HG03103 (cell line): ENCODE data around the gene NXT1.

ENCODE experiments used
- ATAC-seq: cut with Tn5 transposase; IDR thresholded peaks from one replicate; pipeline ENCODE4 v1.9.1; 2021; ENCODE audit warnings: low read depth; ENCODE audit not compliant: unreplicated experiment

The NXT1 gene

DNA sequence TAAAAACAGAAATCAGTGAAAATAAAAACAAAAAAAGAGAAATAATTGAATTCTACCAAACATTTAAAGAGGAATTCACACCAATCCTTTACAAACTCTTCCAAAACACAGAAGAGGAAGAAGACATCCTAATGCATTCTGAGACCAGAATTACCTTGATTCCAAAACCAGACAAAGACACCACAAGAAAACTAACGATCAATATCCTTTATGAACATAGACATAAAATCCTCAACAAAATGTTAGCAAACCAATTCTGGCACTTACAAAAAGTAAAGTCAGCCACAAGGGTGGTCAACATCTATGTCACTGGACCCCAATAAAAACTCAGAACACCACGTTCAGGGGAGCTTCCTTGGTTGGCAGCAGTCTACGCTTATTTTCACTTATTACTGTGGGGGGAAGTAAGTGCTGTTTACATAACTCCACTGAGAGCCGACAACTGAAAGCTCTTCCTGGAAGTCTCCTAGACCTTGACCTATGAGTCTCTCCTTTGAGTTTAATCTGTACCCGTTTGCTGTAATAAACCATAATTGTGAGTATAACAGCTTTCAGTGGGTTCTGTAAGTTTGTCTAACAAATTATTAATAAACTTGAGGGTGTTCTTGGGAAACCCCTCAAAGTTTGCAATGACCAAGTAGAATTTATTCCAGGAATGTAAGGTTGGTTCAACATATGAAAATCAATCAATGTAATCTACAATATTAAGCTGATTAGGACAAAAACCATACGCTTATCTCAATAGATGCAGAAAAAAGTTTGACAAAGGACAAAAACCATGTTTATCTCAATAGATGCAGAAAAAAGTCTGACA lies 35.9 kb downstream of the NXT1 start:
- no peak for ATAC-seq

DNA sequence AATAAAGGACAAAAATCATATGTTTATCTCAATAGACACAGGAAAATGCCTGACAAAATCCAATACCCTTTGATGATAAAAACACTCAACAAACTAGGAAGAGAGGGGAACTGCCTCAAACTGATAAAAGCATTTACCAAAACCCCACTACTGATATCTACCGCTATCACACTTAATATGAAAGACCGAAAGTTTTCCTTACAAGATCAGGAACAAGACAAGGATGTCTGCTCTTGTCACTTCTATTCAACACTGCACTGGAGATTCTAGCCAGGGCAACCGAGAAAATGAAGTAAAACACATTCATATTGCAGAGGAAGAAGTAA lies 36.5 kb downstream of the NXT1 start:
- no peak for ATAC-seq

DNA sequence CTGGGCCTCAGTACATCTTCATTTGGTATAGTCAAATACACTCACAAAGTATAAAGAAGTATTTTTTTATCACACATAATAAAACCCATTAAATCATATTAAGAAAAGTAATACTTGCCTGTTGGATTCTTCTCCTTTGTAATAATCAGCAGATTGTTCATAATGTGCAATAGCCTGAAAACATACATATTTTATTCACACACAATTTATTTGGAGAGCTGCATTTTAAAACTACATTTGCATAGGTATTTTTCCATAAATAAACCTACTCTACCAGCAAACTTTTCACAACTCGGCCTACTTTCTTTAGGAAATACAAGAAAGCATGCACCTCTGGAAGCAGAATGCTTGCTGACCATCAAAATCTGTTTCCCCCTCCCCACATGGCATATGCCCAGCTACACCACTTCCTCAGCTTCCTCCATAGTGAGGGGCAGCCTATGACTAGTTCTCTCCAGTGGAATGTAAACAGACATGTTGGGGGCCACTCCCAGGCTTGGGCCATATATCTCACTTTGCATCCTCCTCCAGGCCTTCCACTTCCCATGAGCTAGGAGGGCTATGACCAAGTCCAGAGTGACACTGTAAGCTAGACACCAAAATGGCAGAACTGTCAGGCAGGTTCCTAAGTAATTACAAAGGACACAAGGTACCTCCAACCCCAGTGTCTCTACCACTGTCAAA lies 39.6 kb downstream of the NXT1 start:
- ATAC-seq = no peak

GRCh38 chr20:23391707-23392310 lies 41.2 kb downstream of the NXT1 start:
- no peak for ATAC-seq

- no peak for ATAC-seq
Observed at GRCh38 chr20:23393996-23394775, 43.6 kb downstream of the NXT1 start.

DNA sequence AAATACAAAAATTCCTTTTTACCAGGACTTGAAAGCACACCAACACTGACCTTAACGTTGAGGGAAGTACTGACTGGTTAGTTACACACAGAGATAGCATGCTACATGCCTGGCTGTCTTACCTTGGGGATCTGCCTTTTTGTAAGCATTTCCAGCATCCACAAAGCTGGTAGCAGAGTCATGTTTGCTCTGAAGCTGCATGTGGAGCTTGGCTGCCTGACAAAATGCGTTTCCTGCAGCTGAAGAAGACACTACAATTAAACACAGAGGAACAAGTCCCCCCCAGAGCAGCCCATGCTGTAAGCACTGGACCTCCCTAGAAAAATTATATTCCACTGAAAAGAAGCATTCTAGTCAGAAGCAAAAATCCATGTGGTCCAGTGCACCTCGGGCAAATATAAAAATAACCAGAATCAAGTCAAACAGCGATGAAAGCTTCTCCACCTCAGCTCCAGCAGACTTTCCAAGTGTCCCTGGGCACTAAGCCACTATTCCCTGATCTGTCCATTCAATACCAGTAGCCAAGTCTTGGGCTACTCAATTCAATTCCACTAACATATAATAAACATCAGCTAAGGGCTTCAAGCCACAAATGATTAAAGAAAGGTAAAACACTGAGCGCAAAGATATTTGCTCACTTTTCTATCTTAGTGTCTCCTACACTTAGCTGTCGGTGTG lies 46.5 kb downstream of the NXT1 start:
- ATAC-seq = no peak

GRCh38 chr20:23397961-23398360 lies 47.4 kb downstream of the NXT1 start:
- ATAC-seq = no peak

GRCh38 chr20:23399568-23400241 lies 49.1 kb downstream of the NXT1 start:
- ATAC-seq = no peak

DNA sequence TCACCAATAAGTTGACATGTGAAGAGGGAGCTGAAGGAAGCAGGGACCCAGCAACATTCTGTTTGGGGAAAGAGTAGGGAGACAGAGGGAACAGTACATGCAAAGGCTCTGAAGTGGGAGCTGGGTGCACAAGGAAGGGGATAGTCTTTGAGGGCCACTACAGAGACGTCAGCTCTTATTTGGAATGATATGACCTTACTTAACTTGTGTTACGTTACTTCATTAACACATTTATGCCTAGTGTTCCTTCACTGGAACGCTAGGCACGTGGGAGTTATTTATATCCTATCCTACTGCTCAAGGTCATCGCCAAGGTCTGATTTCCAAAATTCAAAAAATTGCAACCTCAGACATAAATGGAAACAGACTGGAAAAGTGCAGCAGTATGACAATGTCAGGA lies 50.5 kb downstream of the NXT1 start:
- ATAC-seq = no peak

DNA sequence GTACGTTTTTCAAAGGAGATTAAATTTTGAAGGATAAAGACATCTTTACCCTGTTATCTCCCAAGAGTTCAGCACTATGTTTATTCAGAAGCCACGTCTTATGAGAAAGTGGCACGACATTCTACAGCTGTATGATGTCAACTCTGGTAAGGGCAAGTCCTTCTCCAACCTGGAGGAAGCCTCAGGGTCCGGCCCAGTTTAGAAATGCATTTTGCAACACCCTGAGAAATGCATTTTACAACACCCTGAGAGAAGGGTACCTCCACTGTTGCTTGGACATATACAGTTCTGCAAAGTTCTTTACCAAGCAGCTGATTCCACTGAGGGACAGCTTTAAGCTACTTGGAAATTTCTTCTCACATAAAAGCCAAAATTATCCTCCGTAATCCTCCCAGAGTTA lies 53.2 kb downstream of the NXT1 start:
- no peak for ATAC-seq

- ATAC-seq = no peak
Observed at GRCh38 chr20:23404196-23404595, 53.6 kb downstream of the NXT1 start.
